H1 (cell line): ENCODE results near the gene MIP. TPM values are rescaled to one million over a fixed set of nuclear protein-coding genes. Genes with fewer than 3 reads are reported as not detected.
A peak's percentile ranks its signal among the peaks of the same experiment; 100 is the strongest.

ENCODE experiments used
- BCL11A ChIP-seq, 2 experiments: IDR thresholded peaks; one replicate each; pipeline ENCODE4 v1.6.1; 2011; ENCODE audit warnings: low read depth in 2 of 2, low read length in 2 of 2, mild to moderate bottlenecking in 2 of 2
- CHD7 ChIP-seq: fragments of 300-600 bp; sonication (generic); IDR thresholded peaks from 2 replicates; pipeline ENCODE4 v1.7.1; 2012; ENCODE audit warnings: low read length, moderate library complexity, mild to moderate bottlenecking, inconsistent platforms; ENCODE audit not compliant: insufficient replicate concordance
- CREB1 ChIP-seq: IDR thresholded peaks from 2 replicates; pipeline ENCODE4 v1.6.1; 2012; ENCODE audit warnings: inconsistent platforms
- CTBP2 ChIP-seq: IDR thresholded peaks from 2 replicates; pipeline ENCODE4 v1.7.0; 2011; ENCODE audit warnings: borderline replicate concordance, mild to moderate bottlenecking, moderate library complexity, mixed read lengths, low read length; ENCODE audit not compliant: insufficient read depth, insufficient read length
- KDM1A ChIP-seq: fragments of 200-600, 300-600 bp; sonication (generic); IDR thresholded peaks from 2 replicates; pipeline ENCODE4 v1.7.1; 2016; ENCODE audit warnings: mild to moderate bottlenecking, low read length, borderline replicate concordance
- SIN3A ChIP-seq, 2 experiments: IDR thresholded peaks in 1 of 2; conservative IDR thresholded peaks in 1 of 2; 2 replicates each; pipeline ENCODE4 v1.6.1; 2011 to 2012; ENCODE audit warnings: low read length in 2 of 2, improper control_type of control experiment in 1 of 2, low read depth in 1 of 2, mild to moderate bottlenecking in 1 of 2
- SP1 ChIP-seq: IDR thresholded peaks from 2 replicates; pipeline ENCODE4 v1.6.1; 2011; ENCODE audit warnings: low read depth, low read length
- TBP ChIP-seq: IDR thresholded peaks from 2 replicates; pipeline ENCODE4 v1.6.1; 2011; ENCODE audit warnings: low read depth, low read length, improper control_type of control experiment
- TCF12 ChIP-seq: IDR thresholded peaks from 2 replicates; pipeline ENCODE4 v1.6.1; 2011; ENCODE audit warnings: low read depth, mild to moderate bottlenecking, low read length
- YY1 ChIP-seq: IDR thresholded peaks from 2 replicates; pipeline ENCODE4 v1.6.1; 2011; ENCODE audit warnings: low read depth, mild to moderate bottlenecking, low read length
- ZNF274 ChIP-seq: IDR thresholded peaks from 2 replicates; pipeline ENCODE4 v1.7.0; 2012; ENCODE audit warnings: low read length, borderline replicate concordance; ENCODE audit errors: extremely low read depth
- polyA plus RNA-seq, 7 experiments: library from polyadenylated mRNA; depleted of rRNA in 3 of 7; stranded (reverse) in 5 of 7; unstranded in 2 of 7; fragments of >200 nt in 5 of 7; fragments of 200-250 nt in 2 of 7; gene quantifications; 1 replicate in 5 of 7; 2 replicates in 1 of 7; 4 replicates in 1 of 7; pipeline versions ENCODE4 v1.2.1 to v1.2.3, GENCODE V29; 2011 to 2013; ENCODE audit warnings: missing spikeins in 2 of 7, mixed read lengths in 2 of 7
- total RNA-seq: library from RNA; stranded (reverse); fragmentation: NEBNext Ultra II Directional; extraction: Animal tissue kit (Norgen Biotek cat#: 25700); gene quantifications from 2 replicates; pipeline ENCODE4 v1.2.1, GENCODE V29; 2021

MIP gene
- total and polyA plus RNA-seq, 2 of the 8 experiments (the other 6 are each of a cell fraction or from before 2014, with no cell fraction given), result 0.05 TPM; not detected in 1

DNA sequence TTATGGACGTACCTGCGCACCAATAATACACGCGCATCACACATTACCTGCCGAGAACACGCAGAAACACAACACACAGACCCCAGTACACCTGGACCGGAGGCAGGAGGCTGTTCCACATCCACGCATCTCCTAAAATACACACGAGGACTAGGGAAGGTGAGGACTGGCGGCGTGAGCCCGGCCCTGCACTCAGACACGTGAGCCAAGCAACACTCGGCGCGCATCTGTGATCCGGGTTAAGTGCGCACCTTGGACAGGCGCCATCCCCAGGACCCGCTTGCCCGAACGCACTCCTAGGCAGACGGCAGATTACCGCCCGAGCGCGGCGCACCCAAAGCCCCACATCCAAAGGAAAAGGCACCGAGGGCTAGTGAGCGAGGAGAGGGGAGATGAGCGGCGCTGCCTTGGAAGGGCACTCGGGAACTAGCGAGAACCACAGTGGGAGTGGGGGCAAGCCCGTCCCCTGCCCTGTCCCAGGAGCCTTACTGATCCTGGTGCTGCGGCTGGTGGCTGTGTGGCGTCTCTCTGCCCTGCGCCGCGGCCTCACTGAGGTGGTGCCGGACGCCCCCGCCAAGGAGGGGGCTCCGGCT is 33.1 kb upstream of the MIP start (continued):
- TF ChIP-seq TBP (peak; percentile 50; the same call in 1 of the 2 replicates), SP1 (no peak), ZNF274 (no peak), CHD7 (no peak), BCL11A (IDR thresholded peaks at IDR 0.05; ENCODE audit: low read depth in 2 of 2, low read length in 2 of 2) (no peak), KDM1A (no peak), CREB1 (peak; percentile 91), CTBP2 (no peak), YY1 (no peak), SIN3A (conservative IDR thresholded peaks at IDR 0.05 in 1 of 2, IDR thresholded peaks at IDR 0.05 in 1 of 2; ENCODE audit: low read depth in 1 of 2, low read length in 2 of 2) (peak in 1 of 2 experiments; percentile 81; a peak in 2 of 4 replicates), TCF12 (no peak)
